Measurements from ENCODE around the gene PDCD1LG2. TPM values are rescaled to one million over a fixed set of nuclear protein-coding genes. Genes with fewer than 3 reads are reported as not detected.

The PDCD1LG2 gene
- total and polyA plus RNA-seq, 12 donors: 0.51 to 8.6 (median 1.3) TPM

- no peak for DNase-seq
- 57 to 59% methylated on average over 4 of the region's 4 CpGs for WGBS, 2 donors
- H3K27ac ChIP-seq: no peak overlapping the region
- H3K4me3 ChIP-seq: no peak overlapping the region
- no peaks in the 10 kb centered on the region for H3K9me3 ChIP-seq
- TF ChIP-seq CTCF (IDR thresholded peaks at IDR 0.05): no peak
- ATAC-seq: no peak
- intact Hi-C loops (cut with DNase I): no loop called here
- peaks cover 0 to 17% (median 3%) of the 10 kb centered on the region in 9 donors for H3K4me1 ChIP-seq
- H3K27me3 ChIP-seq: no peaks in the 10 kb centered on the region
- H3K36me3 ChIP-seq: peaks cover 0 to 2% (median 0%) of the 10 kb centered on the region in 9 donors
Observed at GRCh38 chr9:5529683-5530221, 19.4 kb downstream of the PDCD1LG2 start.

GRCh38 chr9:5531101-5531882 is 21.0 kb downstream of the PDCD1LG2 start:
- TF ChIP-seq CTCF (IDR thresholded peaks at IDR 0.05): no peak
- ATAC-seq (no peak), DNase-seq (no peak)
- Histone ChIP-seq H3K4me3 (no peak overlapping the region), H3K9me3 (no peaks in the 10 kb centered on the region), H3K4me1 (peaks cover 0 to 22% (median 3%) of the 10 kb centered on the region in 9 donors), H3K27me3 (no peaks in the 10 kb centered on the region), H3K27ac (peak overlapping the region in 1 of 10 donors; percentile 13), H3K36me3 (peaks cover 0 to 13% (median 0%) of the 10 kb centered on the region in 9 donors)
- intact Hi-C loops (cut with DNase I): no loop called here
- WGBS, 2 donors: 55 to 68% methylated on average over 2 of the region's 2 CpGs

- TF ChIP-seq CTCF (IDR thresholded peaks at IDR 0.05): no peak
- DNase-seq (no peak), ATAC-seq (no peak)
- H3K36me3 ChIP-seq: peaks cover 0 to 15% (median 0%) of the 10 kb centered on the region in 9 donors
- 78 to 82% methylated on average over 1 of the region's 1 CpG for WGBS, 2 donors
- H3K4me3 ChIP-seq: no peak overlapping the region
- no peak overlapping the region for H3K27ac ChIP-seq
- H3K9me3 ChIP-seq: no peaks in the 10 kb centered on the region
- no peaks in the 10 kb centered on the region for H3K27me3 ChIP-seq
- intact Hi-C loops (cut with DNase I): no loop called here
- peaks cover 0 to 31% (median 3%) of the 10 kb centered on the region in 9 donors for H3K4me1 ChIP-seq
Observed at GRCh38 chr9:5532306-5532705, 22.0 kb downstream of the PDCD1LG2 start.

- no peak for ATAC-seq
- 76 to 81% methylated on average over 5 of the region's 5 CpGs for WGBS, 2 donors
- DNase-seq: no peak
Observed at GRCh38 chr9:5532790-5533189, 22.5 kb downstream of the PDCD1LG2 start.

More at GRCh38 chr9:5532790-5533189, 22.5 kb downstream of the PDCD1LG2 start:
- Histone ChIP-seq H3K9me3 (no peaks in the 10 kb centered on the region), H3K27me3 (no peaks in the 10 kb centered on the region), H3K36me3 (peaks cover 0 to 15% (median 0%) of the 10 kb centered on the region in 9 donors), H3K4me3 (no peak overlapping the region), H3K4me1 (peaks cover 0 to 31% (median 3%) of the 10 kb centered on the region in 9 donors), H3K27ac (no peak overlapping the region)
- intact Hi-C loops (cut with DNase I): no loop called here
- TF ChIP-seq CTCF (IDR thresholded peaks at IDR 0.05): no peak

All from heart right ventricle (tissue), 16 donors.